Trophoblast cell (in vitro differentiated cells and primary cell): ENCODE measurements around the gene MMP24OS.

Source experiments
- DNase-seq, 2 donors: peaks; one replicate each; pipeline ENCODE4 v3.0.0-alpha.2; 2016
- H2AFZ ChIP-seq: 2 replicates; pipeline ENCODE4 v1.6.1; 2013; ENCODE audit warnings: low read length, moderate library complexity, mild to moderate bottlenecking; ENCODE audit not compliant: insufficient read depth, poor library complexity
- H2AK5ac ChIP-seq: 2 replicates; pipeline ENCODE4 v1.6.1; 2013; ENCODE audit warnings: mild to moderate bottlenecking, low read length
- H2BK120ac ChIP-seq: 2 replicates; pipeline ENCODE4 v1.6.1; 2013; ENCODE audit warnings: low read length, mild to moderate bottlenecking, moderate library complexity; ENCODE audit not compliant: insufficient read depth, poor library complexity
- H2BK12ac ChIP-seq: 2 replicates; pipeline ENCODE4 v1.6.1; 2013; ENCODE audit warnings: mild to moderate bottlenecking, low read length, moderate library complexity
- H2BK5ac ChIP-seq: 2 replicates; pipeline ENCODE4 v1.6.1; 2013; ENCODE audit warnings: low read length, low read depth, moderate library complexity, mild to moderate bottlenecking; ENCODE audit not compliant: poor library complexity
- H3K14ac ChIP-seq: 2 replicates; pipeline ENCODE4 v1.6.1; 2013; ENCODE audit warnings: mild to moderate bottlenecking, low read length
- H3K18ac ChIP-seq: 2 replicates; pipeline ENCODE4 v1.6.1; 2013; ENCODE audit warnings: mild to moderate bottlenecking, low read length
- H3K23ac ChIP-seq: 2 replicates; pipeline ENCODE4 v1.6.1; 2013; ENCODE audit warnings: low read length
- H3K27ac ChIP-seq: 2 replicates; pipeline ENCODE4 v1.5.1; 2013; ENCODE audit warnings: low read depth, mild to moderate bottlenecking, inconsistent platforms, low read length, moderate library complexity
- H3K27me3 ChIP-seq: 2 replicates; pipeline ENCODE4 v1.6.1; 2013; ENCODE audit warnings: inconsistent platforms, mild to moderate bottlenecking, low read length, moderate library complexity; ENCODE audit not compliant: insufficient read depth
- H3K36me3 ChIP-seq, 2 experiments: 1 replicate in 1 of 2; 2 replicates in 1 of 2; pipeline ENCODE4 v1.6.1; 2013; ENCODE audit warnings: low read length in 2 of 2, mild to moderate bottlenecking in 2 of 2, moderate library complexity in 1 of 2; ENCODE audit not compliant: insufficient read depth in 2 of 2, control insufficient read depth in 1 of 2
- H3K4ac ChIP-seq: 2 replicates; pipeline ENCODE4 v1.6.1; 2013; ENCODE audit warnings: low read depth, mild to moderate bottlenecking, low read length, moderate library complexity
- H3K4me1 ChIP-seq, 2 experiments: 1 replicate in 1 of 2; 2 replicates in 1 of 2; pipeline ENCODE4 v1.6.1; 2013; ENCODE audit warnings: low read length in 2 of 2, mild to moderate bottlenecking in 2 of 2, moderate library complexity in 1 of 2; ENCODE audit not compliant: insufficient read depth in 2 of 2, control insufficient read depth in 1 of 2
- H3K4me2 ChIP-seq: 2 replicates; pipeline ENCODE4 v1.6.1; 2013; ENCODE audit warnings: inconsistent platforms, mild to moderate bottlenecking, low read length, moderate library complexity
- H3K4me3 ChIP-seq: 2 replicates; pipeline ENCODE4 v1.5.1; 2013; ENCODE audit warnings: mild to moderate bottlenecking, low read depth, low read length, inconsistent platforms
- H3K79me1 ChIP-seq: one replicate; pipeline ENCODE4 v1.6.1; 2013; ENCODE audit warnings: low read length
- H3K79me2 ChIP-seq: 2 replicates; pipeline ENCODE4 v1.6.1; 2013; ENCODE audit warnings: low read length, mild to moderate bottlenecking; ENCODE audit not compliant: control insufficient read depth, insufficient read depth, poor library complexity
- H3K9ac ChIP-seq: 2 replicates; pipeline ENCODE4 v1.6.1; 2013; ENCODE audit warnings: mild to moderate bottlenecking, low read length
- H3K9me3 ChIP-seq: 2 replicates; pipeline ENCODE4 v1.6.1; 2013; ENCODE audit warnings: low read depth, mild to moderate bottlenecking, control low read depth, inconsistent platforms, low read length; ENCODE audit not compliant: insufficient read depth
- H4K12ac ChIP-seq: 2 replicates; pipeline ENCODE4 v1.6.1; 2013; ENCODE audit warnings: low read depth, mild to moderate bottlenecking, low read length, moderate library complexity
- H4K8ac ChIP-seq: 2 replicates; pipeline ENCODE4 v1.6.1; 2013; ENCODE audit warnings: low read depth, mild to moderate bottlenecking, low read length, moderate library complexity
- H4K91ac ChIP-seq: one replicate; pipeline ENCODE4 v1.6.1; 2013; ENCODE audit warnings: low read depth, mild to moderate bottlenecking, low read length, moderate library complexity
- WGBS: extraction: QIAGEN DNeasy Blood & Tissue Kit; methylation state at CpG from one replicate; pipeline ENCODE4 v1.1.7; 2013; ENCODE audit warnings: missing lambda C conversion rate; ENCODE audit not compliant: insufficient read length, insufficient coverage; ENCODE audit errors: extremely low coverage; 5-methylcytosine and 5-hydroxymethylcytosine counted together

The MMP24OS gene

DNA sequence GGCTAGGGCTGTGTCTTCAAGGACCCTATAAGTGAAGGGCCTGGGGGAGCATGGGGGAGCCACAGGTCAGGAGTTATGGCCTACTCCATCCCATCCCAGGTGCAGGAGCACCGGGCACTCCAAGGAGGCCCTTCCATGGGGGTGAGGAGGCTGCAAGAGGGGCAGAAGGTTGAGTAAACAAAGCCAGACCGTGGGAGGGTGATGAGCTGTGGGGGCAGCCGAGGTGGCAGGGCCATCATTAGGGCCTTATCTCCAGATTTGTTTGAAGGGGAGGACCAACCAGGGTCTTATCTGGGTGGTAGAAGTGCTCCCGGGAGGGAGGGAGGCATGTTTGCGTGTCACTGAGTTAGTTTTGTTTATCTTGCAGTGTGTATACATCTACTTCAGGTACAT lies 16.4 kb upstream of the MMP24OS start:
- no peak overlapping the region for H2BK12ac ChIP-seq
- H3K27ac ChIP-seq, result no peak overlapping the region
- no peak overlapping the region for H2BK5ac ChIP-seq
- peaks cover 5% of the 10 kb centered on the region for H3K9me3 ChIP-seq
- H4K12ac ChIP-seq, result no peak overlapping the region
- WGBS, result no CpG with 5 or more reads among the region's 5 CpGs
- H3K79me2 ChIP-seq, result no peaks in the 10 kb centered on the region
- H4K8ac ChIP-seq, result no peak overlapping the region
- no peak overlapping the region for H3K18ac ChIP-seq
- H3K9ac ChIP-seq, result no peak overlapping the region
- H3K4ac ChIP-seq, result no peak overlapping the region
- no peak overlapping the region for H3K14ac ChIP-seq
- no peak overlapping the region for H2AK5ac ChIP-seq
- H4K91ac ChIP-seq, result no peak overlapping the region
- H3K4me3 ChIP-seq, result no peak overlapping the region
- no peak overlapping the region for H2BK120ac ChIP-seq
- no peak overlapping the region for H3K4me2 ChIP-seq
- H3K27me3 ChIP-seq, result no peaks in the 10 kb centered on the region
- H2AFZ ChIP-seq, result no peak overlapping the region
- H3K23ac ChIP-seq, result no peak overlapping the region
- no peak for DNase-seq
- peaks cover 8 to 9% of the 10 kb centered on the region in 2 experiments for H3K4me1 ChIP-seq
- H3K79me1 ChIP-seq, result no peaks in the 10 kb centered on the region
- no peaks in the 10 kb centered on the region for H3K36me3 ChIP-seq

DNA sequence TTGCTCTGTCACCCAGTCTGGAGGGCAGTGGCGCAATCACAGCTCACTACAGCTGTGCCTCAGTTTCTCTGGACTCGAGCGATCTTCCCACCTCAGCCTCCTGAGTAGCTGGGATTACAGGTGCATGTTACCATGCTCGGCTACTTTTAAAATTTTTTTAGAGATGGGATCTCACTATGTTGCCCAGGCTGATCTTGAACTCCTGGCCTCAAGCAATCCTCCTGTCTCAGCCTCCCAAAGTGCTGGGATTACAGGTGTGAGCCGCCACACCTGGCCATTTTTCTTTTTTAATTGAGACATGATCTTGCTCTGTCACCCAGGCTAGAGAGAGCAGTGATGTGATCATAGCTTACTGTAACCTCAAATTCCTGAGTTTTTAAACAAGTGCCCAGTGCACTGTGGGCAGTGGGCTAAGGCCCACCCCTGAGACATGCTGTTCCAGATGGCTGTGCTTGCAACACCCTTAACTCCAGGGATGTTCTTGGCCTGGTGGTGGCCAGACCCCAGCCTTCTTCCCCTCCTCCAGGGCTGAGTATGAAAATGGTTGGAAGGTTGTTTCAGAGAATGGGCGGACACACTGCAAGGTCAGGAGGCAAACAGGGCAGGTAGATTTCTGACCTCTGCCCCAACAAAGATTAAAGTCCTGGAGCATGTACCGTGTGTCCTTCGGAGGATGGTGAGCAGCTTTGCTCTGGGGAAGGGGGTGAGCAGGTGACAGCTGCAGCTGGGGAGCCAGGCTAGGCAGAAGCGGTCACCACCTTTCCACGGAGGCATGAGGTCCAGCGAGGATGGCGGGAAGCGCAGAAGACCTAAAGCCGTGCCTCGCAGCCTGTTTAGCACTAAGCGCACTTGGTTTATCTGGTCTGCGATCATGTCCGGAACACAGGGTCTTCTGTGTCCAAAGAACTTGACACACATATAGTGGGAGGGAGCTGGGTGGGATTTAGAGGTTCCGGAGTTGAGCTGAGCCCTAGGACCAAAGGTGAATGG lies 15.7 kb upstream of the MMP24OS start:
- Histone ChIP-seq H3K9me3 (peaks cover 3% of the 10 kb centered on the region), H3K27ac (no peak overlapping the region), H3K79me1 (no peaks in the 10 kb centered on the region), H4K12ac (no peak overlapping the region), H2AK5ac (peak overlapping the region; percentile 29), H3K4me3 (no peak overlapping the region), H3K79me2 (no peaks in the 10 kb centered on the region), H3K36me3 (no peaks in the 10 kb centered on the region), H3K18ac (no peak overlapping the region), H2BK120ac (no peak overlapping the region), H3K23ac (no peak overlapping the region), H3K14ac (no peak overlapping the region), H3K27me3 (no peaks in the 10 kb centered on the region), H4K91ac (no peak overlapping the region), H3K9ac (no peak overlapping the region), H2BK5ac (no peak overlapping the region), H2AFZ (no peak overlapping the region), H4K8ac (no peak overlapping the region), H2BK12ac (no peak overlapping the region), H3K4me2 (no peak overlapping the region), H3K4me1 (peaks cover 8 to 9% of the 10 kb centered on the region in 2 experiments), H3K4ac (no peak overlapping the region)
- DNase-seq, result no peak
- no CpG with 5 or more reads among the region's 19 CpGs for WGBS

- H3K27me3 ChIP-seq, result no peaks in the 10 kb centered on the region
- peaks cover 5% of the 10 kb centered on the region for H3K9me3 ChIP-seq
- H3K23ac ChIP-seq, result no peak overlapping the region
- H4K12ac ChIP-seq, result no peak overlapping the region
- H2BK120ac ChIP-seq, result no peak overlapping the region
- H3K79me1 ChIP-seq, result no peaks in the 10 kb centered on the region
- no peak for DNase-seq
- H3K4me2 ChIP-seq, result no peak overlapping the region
- H2AK5ac ChIP-seq, result no peak overlapping the region
- H3K18ac ChIP-seq, result no peak overlapping the region
- H4K91ac ChIP-seq, result no peak overlapping the region
- H2BK5ac ChIP-seq, result no peak overlapping the region
- H3K27ac ChIP-seq, result no peak overlapping the region
- no peak overlapping the region for H2BK12ac ChIP-seq
- no peak overlapping the region for H3K9ac ChIP-seq
- H3K4me1 ChIP-seq, result peaks cover 8 to 9% of the 10 kb centered on the region in 2 experiments
- no peaks in the 10 kb centered on the region for H3K36me3 ChIP-seq
- no peak overlapping the region for H2AFZ ChIP-seq
- no peak overlapping the region for H3K4ac ChIP-seq
- no peak overlapping the region for H3K4me3 ChIP-seq
- H3K14ac ChIP-seq, result no peak overlapping the region
- no peak overlapping the region for H4K8ac ChIP-seq
- H3K79me2 ChIP-seq, result no peaks in the 10 kb centered on the region
- no CpG with 5 or more reads among the region's 23 CpGs for WGBS
These were observed 14.8 kb upstream of the MMP24OS start for GRCh38 chr20:35292504-35293285.

GRCh38 chr20:35291654-35292503 lies 14.0 kb upstream of the MMP24OS start, which contains the start of gene FAM83C:
TSS of gene FAM83C (minus strand) at chr20:35292425. CDS start at chr20:35292304, 121 bp downstream.
- Histone ChIP-seq H2BK12ac (no peak within 1 kb of the TSS), H3K79me1 (no peaks in the 10 kb centered on the region), H3K79me2 (no peaks in the 10 kb centered on the region), H3K4ac (no peak within 1 kb of the TSS), H4K91ac (no peak within 1 kb of the TSS), H3K4me1 (peaks cover 8 to 9% of the 10 kb centered on the region in 2 experiments), H2AK5ac (no peak within 1 kb of the TSS), H3K27ac (no peak within 1 kb of the TSS), H2BK5ac (no peak within 1 kb of the TSS), H3K36me3 (no peaks in the 10 kb centered on the region), H3K18ac (no peak within 1 kb of the TSS), H3K23ac (no peak within 1 kb of the TSS), H3K9ac (no peak within 1 kb of the TSS), H3K27me3 (no peaks in the 10 kb centered on the region), H4K8ac (no peak within 1 kb of the TSS), H4K12ac (no peak within 1 kb of the TSS), H3K14ac (no peak within 1 kb of the TSS), H3K4me3 (no peak within 1 kb of the TSS), H3K4me2 (no peak within 1 kb of the TSS), H2BK120ac (no peak within 1 kb of the TSS), H3K9me3 (peaks cover 5% of the 10 kb centered on the region), H2AFZ (no peak within 1 kb of the TSS)
- no peak for DNase-seq
- no CpG with 5 or more reads among the region's 40 CpGs for WGBS
